B cell (primary cell): ENCODE measurements around the gene AKAP14.

ENCODE experiments used
- EZH2 ChIP-seq: IDR thresholded peaks from 2 replicates; pipeline ENCODE4 v1.6.1; 2012; ENCODE audit warnings: borderline replicate concordance, low read depth, mild to moderate bottlenecking, moderate library complexity, low read length; ENCODE audit not compliant: insufficient read depth, poor library complexity, severe bottlenecking
- TF ChIP-seq, protein P1 (sequence below): fragments of 200-600 bp; IDR thresholded peaks from one replicate; pipeline ENCODE4 v1.8.0; 2022; ENCODE audit warnings: antibody characterized with exemption, mild to moderate bottlenecking

GRCh38 chrX:119919835-119920585, 24.3 kb downstream of the AKAP14 start:
- TF ChIP-seq, protein P1, sequence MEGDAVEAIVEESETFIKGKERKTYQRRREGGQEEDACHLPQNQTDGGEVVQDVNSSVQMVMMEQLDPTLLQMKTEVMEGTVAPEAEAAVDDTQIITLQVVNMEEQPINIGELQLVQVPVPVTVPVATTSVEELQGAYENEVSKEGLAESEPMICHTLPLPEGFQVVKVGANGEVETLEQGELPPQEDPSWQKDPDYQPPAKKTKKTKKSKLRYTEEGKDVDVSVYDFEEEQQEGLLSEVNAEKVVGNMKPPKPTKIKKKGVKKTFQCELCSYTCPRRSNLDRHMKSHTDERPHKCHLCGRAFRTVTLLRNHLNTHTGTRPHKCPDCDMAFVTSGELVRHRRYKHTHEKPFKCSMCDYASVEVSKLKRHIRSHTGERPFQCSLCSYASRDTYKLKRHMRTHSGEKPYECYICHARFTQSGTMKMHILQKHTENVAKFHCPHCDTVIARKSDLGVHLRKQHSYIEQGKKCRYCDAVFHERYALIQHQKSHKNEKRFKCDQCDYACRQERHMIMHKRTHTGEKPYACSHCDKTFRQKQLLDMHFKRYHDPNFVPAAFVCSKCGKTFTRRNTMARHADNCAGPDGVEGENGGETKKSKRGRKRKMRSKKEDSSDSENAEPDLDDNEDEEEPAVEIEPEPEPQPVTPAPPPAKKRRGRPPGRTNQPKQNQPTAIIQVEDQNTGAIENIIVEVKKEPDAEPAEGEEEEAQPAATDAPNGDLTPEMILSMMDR = no peak
- TF ChIP-seq EZH2 = no peak
